C4-2B (cell line): ENCODE data around the gene FOXN3.

ENCODE experiments used
- ZFX ChIP-seq: fragments of 450-650 bp; IDR thresholded peaks from 2 replicates; pipeline ENCODE4 v1.6.1; 2017
- TF ChIP-seq, protein P1 (sequence below): fragments of 450-650 bp; conservative IDR thresholded peaks from 2 replicates; pipeline ENCODE4 v1.5.1; 2017; ENCODE audit warnings: mild to moderate bottlenecking

GRCh38 chr14:89209558-89209957, 207.5 kb downstream of the FOXN3 start:
- TF ChIP-seq, protein P1, sequence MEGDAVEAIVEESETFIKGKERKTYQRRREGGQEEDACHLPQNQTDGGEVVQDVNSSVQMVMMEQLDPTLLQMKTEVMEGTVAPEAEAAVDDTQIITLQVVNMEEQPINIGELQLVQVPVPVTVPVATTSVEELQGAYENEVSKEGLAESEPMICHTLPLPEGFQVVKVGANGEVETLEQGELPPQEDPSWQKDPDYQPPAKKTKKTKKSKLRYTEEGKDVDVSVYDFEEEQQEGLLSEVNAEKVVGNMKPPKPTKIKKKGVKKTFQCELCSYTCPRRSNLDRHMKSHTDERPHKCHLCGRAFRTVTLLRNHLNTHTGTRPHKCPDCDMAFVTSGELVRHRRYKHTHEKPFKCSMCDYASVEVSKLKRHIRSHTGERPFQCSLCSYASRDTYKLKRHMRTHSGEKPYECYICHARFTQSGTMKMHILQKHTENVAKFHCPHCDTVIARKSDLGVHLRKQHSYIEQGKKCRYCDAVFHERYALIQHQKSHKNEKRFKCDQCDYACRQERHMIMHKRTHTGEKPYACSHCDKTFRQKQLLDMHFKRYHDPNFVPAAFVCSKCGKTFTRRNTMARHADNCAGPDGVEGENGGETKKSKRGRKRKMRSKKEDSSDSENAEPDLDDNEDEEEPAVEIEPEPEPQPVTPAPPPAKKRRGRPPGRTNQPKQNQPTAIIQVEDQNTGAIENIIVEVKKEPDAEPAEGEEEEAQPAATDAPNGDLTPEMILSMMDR, result no peak
- no peak for TF ChIP-seq ZFX
